Osteocyte (in vitro differentiated cells): ENCODE measurements around the gene CCDC63. TPM values are rescaled to one million over a fixed set of nuclear protein-coding genes. Genes with fewer than 3 reads are reported as not detected.

Experiments used
- DNase-seq: peaks from one replicate; pipeline ENCODE4 v3.0.0; 2021; ENCODE audit warnings: mixed read lengths; ENCODE audit not compliant: unreplicated experiment; ENCODE audit errors: extremely low spot score
- H3K27ac Mint-ChIP-seq: one replicate; pipeline ENCODE4 v1.8.0; 2021; ENCODE audit warnings: mild to moderate bottlenecking, mixed read lengths; ENCODE audit not compliant: unreplicated experiment
- H3K27me3 Mint-ChIP-seq: one replicate; pipeline ENCODE4 v1.8.0; 2021; ENCODE audit warnings: mixed read lengths; ENCODE audit not compliant: unreplicated experiment
- H3K36me3 Mint-ChIP-seq: one replicate; pipeline ENCODE4 v1.8.0; 2021; ENCODE audit warnings: mixed read lengths; ENCODE audit not compliant: unreplicated experiment
- H3K4me1 Mint-ChIP-seq: one replicate; pipeline ENCODE4 v1.8.0; 2021; ENCODE audit warnings: mixed read lengths; ENCODE audit not compliant: unreplicated experiment
- H3K4me3 Mint-ChIP-seq: one replicate; pipeline ENCODE4 v1.8.0; 2021; ENCODE audit warnings: mild to moderate bottlenecking, moderate library complexity, mixed read lengths; ENCODE audit not compliant: unreplicated experiment
- H3K9me3 Mint-ChIP-seq: one replicate; pipeline ENCODE4 v1.8.0; 2021; ENCODE audit warnings: mixed read lengths; ENCODE audit not compliant: unreplicated experiment
- CTCF ChIP-seq: fragments of 200-600 bp; sonication (generic); IDR thresholded peaks from 2 replicates; pipeline ENCODE4 v1.5.0; 2021; ENCODE audit warnings: antibody characterized with exemption, mild to moderate bottlenecking, moderate library complexity
- total RNA-seq: library from RNA; stranded (reverse); gene quantifications from 2 replicates; pipeline ENCODE4 v1.2.1, GENCODE V29; 2021

CCDC63 gene
- total RNA-seq, 1 donor from 2014 or later = not detected

- peak; percentile 84 for DNase-seq
- Mint-ChIP-seq H3K9me3 (no peaks in the 10 kb centered on the region), H3K27ac (no peak overlapping the region), H3K27me3 (peaks cover 22% of the 10 kb centered on the region), H3K4me3 (no peak overlapping the region), H3K4me1 (peaks cover 6% of the 10 kb centered on the region), H3K36me3 (no peaks in the 10 kb centered on the region)
- peak; percentile 92 for TF ChIP-seq CTCF
Measured at GRCh38 chr12:110937104-110937641, 90.4 kb downstream of the CCDC63 start.

- no peaks in the 10 kb centered on the region for H3K9me3 Mint-ChIP-seq
- TF ChIP-seq CTCF = no peak
- H3K4me3 Mint-ChIP-seq = no peak overlapping the region
- no peak overlapping the region for H3K27ac Mint-ChIP-seq
- no peaks in the 10 kb centered on the region for H3K36me3 Mint-ChIP-seq
- H3K4me1 Mint-ChIP-seq = peaks cover 6% of the 10 kb centered on the region
- H3K27me3 Mint-ChIP-seq = peaks cover 24% of the 10 kb centered on the region
- DNase-seq = peak; percentile 42
Measured at GRCh38 chr12:110940296-110940695, 93.5 kb downstream of the CCDC63 start.

GRCh38 chr12:110940933-110941332, 94.1 kb downstream of the CCDC63 start:
- Mint-ChIP-seq H3K27ac (no peak overlapping the region), H3K36me3 (no peaks in the 10 kb centered on the region), H3K27me3 (peaks cover 21% of the 10 kb centered on the region), H3K4me3 (no peak overlapping the region), H3K9me3 (peaks cover 5% of the 10 kb centered on the region), H3K4me1 (peaks cover 6% of the 10 kb centered on the region)
- peak; percentile 73 for DNase-seq
- no peak for TF ChIP-seq CTCF

DNA sequence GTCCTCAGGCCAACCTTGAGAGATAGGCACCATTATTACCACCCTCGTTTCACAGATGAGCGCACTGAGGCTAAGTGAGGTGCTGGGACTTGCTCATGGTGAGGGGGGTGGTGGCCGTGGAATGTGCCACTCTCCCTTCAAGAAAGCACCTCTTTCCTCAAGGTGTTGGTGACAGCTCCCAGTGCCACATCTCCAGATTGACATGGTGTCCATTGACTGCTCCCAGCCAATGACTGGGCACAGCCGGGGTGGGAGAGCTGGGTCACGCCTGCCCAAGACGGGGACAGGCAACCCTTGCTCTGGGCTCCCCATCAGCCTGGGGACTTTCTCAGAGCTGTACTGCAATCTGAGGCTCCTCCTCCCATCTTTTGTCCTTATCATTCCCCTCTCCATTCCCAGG, 94.6 kb downstream of the CCDC63 start:
- peak; percentile 73 for DNase-seq
- Mint-ChIP-seq H3K36me3 (no peaks in the 10 kb centered on the region), H3K4me3 (no peak overlapping the region), H3K9me3 (peaks cover 9% of the 10 kb centered on the region), H3K27ac (no peak overlapping the region), H3K27me3 (peaks cover 16% of the 10 kb centered on the region), H3K4me1 (peaks cover 6% of the 10 kb centered on the region)
- TF ChIP-seq CTCF = no peak

GRCh38 chr12:110943373-110943772, 96.6 kb downstream of the CCDC63 start:
- Mint-ChIP-seq H3K4me1 (no peaks in the 10 kb centered on the region), H3K4me3 (no peak overlapping the region), H3K9me3 (peaks cover 19% of the 10 kb centered on the region), H3K27ac (no peak overlapping the region), H3K27me3 (peaks cover 8% of the 10 kb centered on the region), H3K36me3 (no peaks in the 10 kb centered on the region)
- peak; percentile 10 for DNase-seq
- TF ChIP-seq CTCF = no peak
